RWPE2 (cell line): ENCODE measurements around the gene CD36.
A peak's percentile ranks its signal among the peaks of the same experiment; 100 is the strongest.

Source experiments
- ATAC-seq: fragments of 200-7000 bp; cut with Tn5 transposase; 3 replicates; pipeline ENCODE4 v1.9.1; 2021; ENCODE audit warnings: low read depth
- DNase-seq: peaks from one replicate; pipeline ENCODE4 v3.0.0-alpha.2; 2020; ENCODE audit warnings: low spot score
- H3K27ac ChIP-seq: fragments of 450-650 bp; 2 replicates; pipeline ENCODE4 v1.5.1; 2017; ENCODE audit warnings: mild to moderate bottlenecking; ENCODE audit not compliant: poor library complexity, severe bottlenecking
- H3K27me3 ChIP-seq: fragments of 250-450 bp; sonication (Bioruptor Pico); 2 replicates; pipeline ENCODE4 v1.5.1; 2021; ENCODE audit warnings: mild to moderate bottlenecking, moderate library complexity; ENCODE audit not compliant: insufficient read depth, poor library complexity, severe bottlenecking
- H3K36me3 ChIP-seq: fragments of 250-450 bp; sonication (Bioruptor Pico); 2 replicates; pipeline ENCODE4 v1.5.1; 2020; ENCODE audit warnings: low read depth, mild to moderate bottlenecking, moderate library complexity
- H3K4me1 ChIP-seq: fragments of 250-450 bp; sonication (Bioruptor Pico); 2 replicates; pipeline ENCODE4 v1.5.1; 2021; ENCODE audit warnings: mild to moderate bottlenecking, moderate library complexity; ENCODE audit not compliant: insufficient read depth, poor library complexity, severe bottlenecking
- H3K4me3 ChIP-seq: fragments of 250-450 bp; sonication (Bioruptor Pico); 2 replicates; pipeline ENCODE4 v1.5.1; 2021; ENCODE audit warnings: mild to moderate bottlenecking, moderate library complexity; ENCODE audit not compliant: severe bottlenecking
- H3K9me3 ChIP-seq: fragments of 250-450 bp; sonication (Bioruptor Pico); 2 replicates; pipeline ENCODE4 v1.5.1; 2021; ENCODE audit warnings: mild to moderate bottlenecking, moderate library complexity; ENCODE audit not compliant: severe bottlenecking
- CTCF ChIP-seq: fragments of 450-650 bp; IDR thresholded peaks from one replicate; pipeline ENCODE4 v1.5.1; 2017; ENCODE audit warnings: mild to moderate bottlenecking, moderate library complexity; ENCODE audit not compliant: poor library complexity, severe bottlenecking

CD36 gene

GRCh38 chr7:80630608-80631405 is 7.6 kb upstream of the CD36 start:
- TF ChIP-seq CTCF, result no peak
- no peaks in the 10 kb centered on the region for H3K9me3 ChIP-seq
- no peaks in the 10 kb centered on the region for H3K27me3 ChIP-seq
- no peaks in the 10 kb centered on the region for H3K36me3 ChIP-seq
- no peak overlapping the region for H3K4me3 ChIP-seq
- ATAC-seq, result no peak
- H3K27ac ChIP-seq, result no peak overlapping the region
- H3K4me1 ChIP-seq, result peaks cover 12% of the 10 kb centered on the region
- DNase-seq, result no peak

GRCh38 chr7:80631421-80631820 is 7.0 kb upstream of the CD36 start:
- H3K4me3 ChIP-seq, result no peak overlapping the region
- ATAC-seq, result no peak
- DNase-seq, result no peak
- H3K36me3 ChIP-seq, result no peaks in the 10 kb centered on the region
- TF ChIP-seq CTCF, result no peak
- H3K27me3 ChIP-seq, result no peaks in the 10 kb centered on the region
- H3K27ac ChIP-seq, result no peak overlapping the region
- no peaks in the 10 kb centered on the region for H3K9me3 ChIP-seq
- peaks cover 12% of the 10 kb centered on the region for H3K4me1 ChIP-seq

- ATAC-seq, result no peak
- H3K36me3 ChIP-seq, result no peaks in the 10 kb centered on the region
- H3K9me3 ChIP-seq, result no peaks in the 10 kb centered on the region
- peaks cover 12% of the 10 kb centered on the region for H3K4me1 ChIP-seq
- no peak for TF ChIP-seq CTCF
- no peak overlapping the region for H3K27ac ChIP-seq
- DNase-seq, result no peak
- H3K4me3 ChIP-seq, result no peak overlapping the region
- H3K27me3 ChIP-seq, result no peaks in the 10 kb centered on the region
Measured at GRCh38 chr7:80632139-80632538, 6.3 kb upstream of the CD36 start.

- DNase-seq (no peak), ATAC-seq (no peak)
- H3K9me3 ChIP-seq, result no peaks in the 10 kb centered on the region
- H3K27ac ChIP-seq, result no peak overlapping the region
- no peaks in the 10 kb centered on the region for H3K36me3 ChIP-seq
- H3K4me1 ChIP-seq, result peaks cover 12% of the 10 kb centered on the region
- no peak overlapping the region for H3K4me3 ChIP-seq
- no peak for TF ChIP-seq CTCF
- no peaks in the 10 kb centered on the region for H3K27me3 ChIP-seq
Measured at GRCh38 chr7:80632819-80633218, 5.6 kb upstream of the CD36 start.

GRCh38 chr7:80634505-80634904 is 3.9 kb upstream of the CD36 start:
- H3K4me1 ChIP-seq, result peaks cover 12% of the 10 kb centered on the region
- H3K9me3 ChIP-seq, result no peaks in the 10 kb centered on the region
- no peak for TF ChIP-seq CTCF
- DNase-seq (no peak), ATAC-seq (peak; percentile 79)
- H3K27ac ChIP-seq, result peak overlapping the region; percentile 57
- H3K4me3 ChIP-seq, result no peak overlapping the region
- H3K27me3 ChIP-seq, result no peaks in the 10 kb centered on the region
- no peaks in the 10 kb centered on the region for H3K36me3 ChIP-seq
